ENCODE results near the gene RPAIN.

RPAIN gene

DNA sequence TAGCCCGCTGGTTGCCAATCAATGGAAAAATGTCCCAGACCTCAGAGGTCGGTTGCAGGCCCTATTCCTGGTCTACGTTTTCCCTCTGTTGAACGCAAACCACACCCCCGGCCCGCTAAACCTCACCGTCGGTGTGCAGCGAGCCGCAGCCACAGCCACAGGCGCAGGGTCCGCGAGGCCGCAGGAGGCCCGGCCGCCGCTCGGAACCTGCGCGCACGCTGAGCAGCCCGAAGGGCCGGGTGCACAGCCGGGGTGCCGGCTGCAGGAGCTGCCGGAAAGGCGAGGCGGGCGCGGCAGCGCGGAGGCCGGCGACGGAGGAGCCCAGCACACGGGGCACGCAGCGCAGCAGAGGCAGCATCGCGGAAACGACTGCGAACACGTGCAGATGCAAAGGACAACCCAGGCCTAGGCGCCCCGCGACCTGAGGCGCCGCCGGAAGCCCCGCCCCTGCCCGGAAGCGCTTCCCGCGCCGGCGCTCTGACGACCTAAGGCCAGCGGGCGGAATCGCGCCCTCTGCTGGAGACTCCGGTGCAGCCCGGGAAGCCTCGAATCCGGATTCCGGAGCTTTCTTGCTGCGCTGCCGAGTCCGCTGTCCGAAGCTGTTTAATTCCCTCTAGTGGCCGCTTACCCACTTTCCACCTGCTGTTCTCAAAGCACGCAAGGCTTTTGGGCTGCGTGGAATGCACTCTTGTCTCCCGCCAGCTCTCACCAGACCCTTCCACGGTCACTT lies 18.9 kb downstream of the RPAIN start, which contains the start of gene C1QBP:
TSS of gene C1QBP (minus strand) at position 440 of the 730 bp plus-strand sequence. CDS start at position 358, 82 bp downstream.
- TF ChIP-seq, protein P1, sequence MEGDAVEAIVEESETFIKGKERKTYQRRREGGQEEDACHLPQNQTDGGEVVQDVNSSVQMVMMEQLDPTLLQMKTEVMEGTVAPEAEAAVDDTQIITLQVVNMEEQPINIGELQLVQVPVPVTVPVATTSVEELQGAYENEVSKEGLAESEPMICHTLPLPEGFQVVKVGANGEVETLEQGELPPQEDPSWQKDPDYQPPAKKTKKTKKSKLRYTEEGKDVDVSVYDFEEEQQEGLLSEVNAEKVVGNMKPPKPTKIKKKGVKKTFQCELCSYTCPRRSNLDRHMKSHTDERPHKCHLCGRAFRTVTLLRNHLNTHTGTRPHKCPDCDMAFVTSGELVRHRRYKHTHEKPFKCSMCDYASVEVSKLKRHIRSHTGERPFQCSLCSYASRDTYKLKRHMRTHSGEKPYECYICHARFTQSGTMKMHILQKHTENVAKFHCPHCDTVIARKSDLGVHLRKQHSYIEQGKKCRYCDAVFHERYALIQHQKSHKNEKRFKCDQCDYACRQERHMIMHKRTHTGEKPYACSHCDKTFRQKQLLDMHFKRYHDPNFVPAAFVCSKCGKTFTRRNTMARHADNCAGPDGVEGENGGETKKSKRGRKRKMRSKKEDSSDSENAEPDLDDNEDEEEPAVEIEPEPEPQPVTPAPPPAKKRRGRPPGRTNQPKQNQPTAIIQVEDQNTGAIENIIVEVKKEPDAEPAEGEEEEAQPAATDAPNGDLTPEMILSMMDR (conservative IDR thresholded peaks at IDR 0.05; ENCODE audit: low read depth, low read length): peak; percentile 93
- peak within 1 kb of the TSS; percentile 74 for H3K4me3 ChIP-seq (ENCODE audit: low read length)
- peak; percentile 69 for DNase-seq (ENCODE audit: low read depth)

DNA sequence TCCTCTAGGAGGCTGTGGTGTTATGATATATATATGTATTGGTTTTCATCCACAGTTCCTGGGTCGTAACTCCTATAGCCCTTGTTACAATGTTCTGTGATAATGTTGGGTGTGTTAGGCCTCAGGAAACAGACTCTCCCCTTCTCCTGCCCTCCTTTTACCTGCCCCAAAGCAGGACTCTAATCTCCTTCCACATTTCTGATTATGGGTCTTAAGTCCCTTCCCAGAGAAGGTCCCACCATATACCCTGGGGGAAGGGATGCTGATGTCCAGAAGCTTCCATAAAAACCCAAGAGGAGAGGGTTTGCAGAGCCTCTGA lies 19.4 kb downstream of the RPAIN start:
- TF ChIP-seq, protein P1 (conservative IDR thresholded peaks at IDR 0.05; ENCODE audit: low read depth, low read length): no peak
- no peak for DNase-seq (ENCODE audit: low read depth)
- peak overlapping the region; percentile 31 for H3K4me3 ChIP-seq (ENCODE audit: low read length)

DNA sequence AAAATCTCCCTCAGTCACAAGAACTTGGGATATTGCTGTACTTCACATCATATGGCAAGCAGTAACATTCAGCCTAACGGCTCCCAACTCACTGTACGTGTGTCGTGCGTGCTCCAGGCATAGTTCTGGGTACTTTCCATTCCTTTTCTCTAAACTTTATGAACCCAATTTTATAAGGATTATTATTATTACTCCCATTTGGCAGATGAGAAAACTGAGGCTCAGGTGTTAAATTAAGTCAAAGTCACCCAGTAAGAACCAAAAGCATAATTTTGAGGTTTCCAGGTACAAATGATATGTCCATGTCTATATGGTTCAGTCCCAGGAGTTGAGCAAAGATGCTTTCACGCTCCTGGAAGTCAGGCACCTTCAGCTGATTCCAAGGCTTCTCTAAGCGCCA lies 23.7 kb downstream of the RPAIN start:
- no peak for DNase-seq (ENCODE audit: low read depth)
- TF ChIP-seq, protein P1 (conservative IDR thresholded peaks at IDR 0.05; ENCODE audit: low read depth, low read length): no peak
- no peak overlapping the region for H3K4me3 ChIP-seq (ENCODE audit: low read length)

DNA sequence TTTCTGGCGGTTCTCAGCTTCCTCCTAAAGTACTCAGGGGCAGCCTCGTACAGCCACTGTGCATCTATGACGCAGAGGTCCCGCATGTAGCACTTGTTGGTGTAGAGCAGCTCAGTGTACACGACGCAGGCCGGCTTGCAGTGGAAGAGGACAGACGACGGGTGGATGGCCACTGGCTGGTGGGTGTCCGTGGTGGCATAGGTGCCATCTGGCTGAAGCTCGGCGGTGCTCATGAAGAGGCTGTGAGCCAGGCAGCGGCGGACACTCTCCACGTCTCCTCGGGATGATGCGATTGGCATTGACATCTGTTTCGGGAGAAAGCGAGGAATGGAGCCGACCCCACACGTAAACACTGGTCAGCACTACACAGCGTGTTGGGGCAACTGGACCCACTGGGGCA lies 24.2 kb downstream of the RPAIN start:
- no peak for DNase-seq (ENCODE audit: low read depth)
- TF ChIP-seq, protein P1 (conservative IDR thresholded peaks at IDR 0.05; ENCODE audit: low read depth, low read length): no peak
- H3K4me3 ChIP-seq (ENCODE audit: low read length): no peak overlapping the region

DNA sequence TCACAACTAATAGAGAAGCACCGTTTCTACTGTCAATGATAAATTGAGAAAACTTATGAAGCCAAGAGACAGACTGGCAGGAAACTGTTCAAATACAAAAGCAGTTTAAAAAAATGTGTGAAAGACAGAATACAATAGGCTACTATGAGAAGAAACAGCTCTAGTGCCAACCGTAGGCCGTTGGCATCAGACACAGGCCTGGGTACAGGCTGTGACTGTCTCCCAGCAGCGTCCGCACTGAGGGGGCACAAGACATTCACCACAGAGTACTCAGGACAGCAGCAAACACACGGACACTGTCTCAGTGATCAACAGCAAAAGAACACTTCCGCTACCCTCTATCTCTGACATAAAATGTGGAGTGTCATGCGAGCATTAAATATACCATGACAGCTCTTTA lies 26.8 kb downstream of the RPAIN start:
- no peak overlapping the region for H3K4me3 ChIP-seq (ENCODE audit: low read length)
- TF ChIP-seq, protein P1 (conservative IDR thresholded peaks at IDR 0.05; ENCODE audit: low read depth, low read length): no peak
- DNase-seq (ENCODE audit: low read depth): no peak

DNA sequence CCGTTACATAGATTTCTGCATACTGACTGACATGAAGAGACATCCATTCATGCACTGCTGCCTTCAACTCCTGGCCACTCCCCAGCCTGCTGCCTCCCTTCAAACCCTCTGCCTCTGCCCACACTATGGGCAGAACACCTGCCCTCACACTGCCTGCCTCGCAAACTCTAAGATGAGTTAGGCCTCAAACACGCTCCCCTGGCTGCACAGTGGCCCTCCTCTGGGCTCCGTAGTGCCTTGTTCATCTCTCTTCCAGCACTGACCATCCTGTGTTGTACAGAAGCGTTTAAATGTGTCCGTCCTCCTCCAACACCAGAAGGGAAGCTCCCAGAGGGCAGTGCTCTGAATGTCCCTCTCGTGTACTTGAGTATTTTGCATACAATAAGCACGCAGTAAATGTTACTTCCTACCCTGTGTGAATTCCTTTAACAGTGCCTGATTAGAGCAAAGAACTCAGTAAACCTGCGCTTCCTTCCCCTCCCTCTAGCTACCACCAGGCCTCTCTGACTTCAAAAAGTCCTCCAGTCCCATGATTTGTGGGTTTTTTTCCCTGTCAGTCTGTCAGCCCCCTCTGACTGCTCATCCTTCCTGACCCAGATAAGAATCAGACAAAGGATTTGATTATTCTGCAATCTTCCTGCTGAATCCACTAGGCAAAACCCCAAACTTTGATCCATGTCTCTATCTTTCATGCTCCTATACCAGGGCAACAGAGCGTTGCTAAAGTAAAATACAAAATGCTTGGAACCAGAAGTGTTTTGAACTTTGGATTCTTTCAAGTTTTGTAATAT lies 44.9 kb downstream of the RPAIN start:
- DNase-seq (ENCODE audit: low read depth): no peak
- TF ChIP-seq, protein P1 (conservative IDR thresholded peaks at IDR 0.05; ENCODE audit: low read depth, low read length): no peak

More for the DNA sequence above, 44.9 kb downstream of the RPAIN start:
- H3K4me3 ChIP-seq (ENCODE audit: low read length): no peak overlapping the region

All from retinal pigment epithelial cell (primary cell).